Measurements from ENCODE around the gene PTBP3.

PTBP3 gene

DNA sequence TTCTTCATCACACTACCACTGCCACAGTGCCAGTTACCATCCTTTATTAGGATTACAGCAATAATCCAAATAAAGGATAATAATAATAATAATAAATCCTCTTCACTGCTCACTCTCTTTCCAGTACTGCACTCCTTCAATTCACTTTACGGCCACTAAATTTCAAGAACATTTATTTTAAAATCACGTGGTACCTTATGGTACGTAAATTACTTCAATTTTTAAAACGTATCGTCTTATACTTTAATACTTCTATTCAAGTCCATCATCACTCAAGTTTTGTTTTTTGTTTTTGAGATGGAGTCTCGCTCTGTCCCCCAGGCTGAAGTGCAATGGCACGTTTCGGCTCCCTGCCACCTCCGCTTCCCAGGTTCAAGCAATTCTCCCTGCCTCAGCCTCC, 36.5 kb downstream of the PTBP3 start:
- Histone ChIP-seq H2BK5ac (ENCODE audit: low read depth, low read length, poor library complexity, severe bottlenecking) (no peak overlapping the region), H3K23ac (ENCODE audit: low read length in 2 of 2) (no peak overlapping the region), H3K27me3 (ENCODE audit: control insufficient read depth in 1 of 2, insufficient read depth in 1 of 2, low read length in 2 of 2) (no peaks in the 10 kb centered on the region), H4K91ac (ENCODE audit: low read length) (no peak overlapping the region), H3K9me3 (ENCODE audit: control insufficient read depth, low read length) (no peaks in the 10 kb centered on the region), H3K4ac (ENCODE audit: low read depth in 1 of 2, low read length in 2 of 2) (no peak overlapping the region), H4K8ac (ENCODE audit: low read length) (no peak overlapping the region), H2AK5ac (ENCODE audit: low read length, severe bottlenecking) (no peak overlapping the region), H3K9ac (ENCODE audit: low read length) (no peak overlapping the region), H3K4me3 (ENCODE audit: insufficient read depth in 1 of 2, low read depth in 1 of 2, low read length in 2 of 2) (no peak overlapping the region), H3K36me3 (ENCODE audit: control insufficient read depth in 1 of 2, insufficient read depth in 2 of 2, low read depth in 1 of 2, low read length in 2 of 2) (peaks cover 10 to 41% of the 10 kb centered on the region in 2 experiments), H3K4me1 (ENCODE audit: control insufficient read depth, insufficient read depth, low read depth, low read length) (peaks cover 3% of the 10 kb centered on the region), H2BK15ac (ENCODE audit: low read depth, poor library complexity, severe bottlenecking) (no peak overlapping the region), H3K18ac (ENCODE audit: low read depth in 1 of 2, low read length in 2 of 2) (no peak overlapping the region), H3K27ac (ENCODE audit: low read length, poor library complexity, severe bottlenecking) (no peak overlapping the region), H3K4me2 (ENCODE audit: low read length, poor library complexity, severe bottlenecking) (no peak overlapping the region), H3K14ac (ENCODE audit: low read length in 2 of 2) (no peak overlapping the region), H2BK120ac (ENCODE audit: low read depth, low read length) (no peak overlapping the region), H2AFZ (ENCODE audit: low read depth, low read length) (no peak overlapping the region), H2BK12ac (ENCODE audit: low read length in 2 of 2) (no peak overlapping the region), H3K79me1 (replicated peaks; ENCODE audit: low read length, poor library complexity, severe bottlenecking) (peaks cover 4% of the 10 kb centered on the region)
- 89% methylated on average over 9 of the region's 9 CpGs for WGBS
- DNase-seq = no peak

DNA sequence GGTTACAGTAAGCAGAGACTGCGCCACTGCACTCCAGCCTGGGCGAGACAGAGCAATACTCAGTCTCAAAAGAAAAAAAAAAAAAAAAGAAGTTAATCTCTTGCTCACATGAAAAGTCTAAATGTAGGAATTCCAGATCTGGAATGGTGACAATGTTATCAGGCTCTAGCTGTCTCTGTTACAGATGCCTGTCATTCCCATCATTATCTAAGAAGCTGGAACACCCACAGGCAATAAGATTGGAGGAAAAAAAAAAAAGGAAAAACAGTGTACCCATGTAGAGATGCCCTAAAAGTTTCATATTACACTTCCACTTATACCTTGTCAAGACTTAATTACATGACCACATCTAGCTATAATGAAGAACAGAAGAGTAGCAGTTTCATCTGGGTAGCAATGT, 38.2 kb downstream of the PTBP3 start:
- Histone ChIP-seq H3K4me1 (ENCODE audit: control insufficient read depth, insufficient read depth, low read depth, low read length) (peaks cover 3% of the 10 kb centered on the region), H3K27me3 (ENCODE audit: control insufficient read depth in 1 of 2, insufficient read depth in 1 of 2, low read length in 2 of 2) (no peaks in the 10 kb centered on the region), H3K4me3 (ENCODE audit: insufficient read depth in 1 of 2, low read depth in 1 of 2, low read length in 2 of 2) (no peak overlapping the region), H2AFZ (ENCODE audit: low read depth, low read length) (no peak overlapping the region), H3K4ac (ENCODE audit: low read depth in 1 of 2, low read length in 2 of 2) (no peak overlapping the region), H3K9me3 (ENCODE audit: control insufficient read depth, low read length) (no peaks in the 10 kb centered on the region), H4K91ac (ENCODE audit: low read length) (no peak overlapping the region), H3K4me2 (ENCODE audit: low read length, poor library complexity, severe bottlenecking) (no peak overlapping the region), H3K36me3 (ENCODE audit: control insufficient read depth in 1 of 2, insufficient read depth in 2 of 2, low read depth in 1 of 2, low read length in 2 of 2) (peaks cover 10 to 48% of the 10 kb centered on the region in 2 experiments), H3K9ac (ENCODE audit: low read length) (no peak overlapping the region), H2BK120ac (ENCODE audit: low read depth, low read length) (no peak overlapping the region), H2BK12ac (ENCODE audit: low read length in 2 of 2) (no peak overlapping the region), H3K79me1 (replicated peaks; ENCODE audit: low read length, poor library complexity, severe bottlenecking) (peaks cover 6% of the 10 kb centered on the region), H3K18ac (ENCODE audit: low read depth in 1 of 2, low read length in 2 of 2) (no peak overlapping the region), H2AK5ac (ENCODE audit: low read length, severe bottlenecking) (no peak overlapping the region), H4K8ac (ENCODE audit: low read length) (no peak overlapping the region), H2BK5ac (ENCODE audit: low read depth, low read length, poor library complexity, severe bottlenecking) (no peak overlapping the region), H3K23ac (ENCODE audit: low read length in 2 of 2) (no peak overlapping the region), H3K27ac (ENCODE audit: low read length, poor library complexity, severe bottlenecking) (no peak overlapping the region), H2BK15ac (ENCODE audit: low read depth, poor library complexity, severe bottlenecking) (no peak overlapping the region), H3K14ac (ENCODE audit: low read length in 2 of 2) (no peak overlapping the region)
- DNase-seq = no peak
- WGBS = no CpG with 5 or more reads among the region's 2 CpGs

- H2BK15ac ChIP-seq (ENCODE audit: low read depth, poor library complexity, severe bottlenecking) = no peak overlapping the region
- no peak overlapping the region for H3K27ac ChIP-seq (ENCODE audit: low read length, poor library complexity, severe bottlenecking)
- H2BK5ac ChIP-seq (ENCODE audit: low read depth, low read length, poor library complexity, severe bottlenecking) = no peak overlapping the region
- no peak overlapping the region for H2BK120ac ChIP-seq (ENCODE audit: low read depth, low read length)
- H2AK5ac ChIP-seq (ENCODE audit: low read length, severe bottlenecking) = no peak overlapping the region
- H3K79me1 ChIP-seq (replicated peaks; ENCODE audit: low read length, poor library complexity, severe bottlenecking) = peaks cover 15% of the 10 kb centered on the region
- no peak overlapping the region for H4K8ac ChIP-seq (ENCODE audit: low read length)
- H3K9ac ChIP-seq (ENCODE audit: low read length) = no peak overlapping the region
- H3K18ac ChIP-seq (ENCODE audit: low read depth in 1 of 2, low read length in 2 of 2) = no peak overlapping the region
- H2AFZ ChIP-seq (ENCODE audit: low read depth, low read length) = no peak overlapping the region
- no peak overlapping the region for H3K23ac ChIP-seq (ENCODE audit: low read length in 2 of 2)
- H3K4me3 ChIP-seq (ENCODE audit: insufficient read depth in 1 of 2, low read depth in 1 of 2, low read length in 2 of 2) = no peak overlapping the region
- H3K27me3 ChIP-seq (ENCODE audit: control insufficient read depth in 1 of 2, insufficient read depth in 1 of 2, low read length in 2 of 2) = no peaks in the 10 kb centered on the region
- DNase-seq = no peak
- H4K91ac ChIP-seq (ENCODE audit: low read length) = no peak overlapping the region
- no peak overlapping the region for H2BK12ac ChIP-seq (ENCODE audit: low read length in 2 of 2)
- no peaks in the 10 kb centered on the region for H3K4me1 ChIP-seq (ENCODE audit: control insufficient read depth, insufficient read depth, low read depth, low read length)
- no peak overlapping the region for H3K4ac ChIP-seq (ENCODE audit: low read depth in 1 of 2, low read length in 2 of 2)
- peaks cover 11% of the 10 kb centered on the region for H3K9me3 ChIP-seq (ENCODE audit: control insufficient read depth, low read length)
- H3K14ac ChIP-seq (ENCODE audit: low read length in 2 of 2) = no peak overlapping the region
- H3K36me3 ChIP-seq (ENCODE audit: control insufficient read depth in 1 of 2, insufficient read depth in 2 of 2, low read depth in 1 of 2, low read length in 2 of 2) = peaks cover 11 to 49% of the 10 kb centered on the region in 2 experiments
- no peak overlapping the region for H3K4me2 ChIP-seq (ENCODE audit: low read length, poor library complexity, severe bottlenecking)
Observed at GRCh38 chr9:112288029-112288428, 45.4 kb downstream of the PTBP3 start.

DNA sequence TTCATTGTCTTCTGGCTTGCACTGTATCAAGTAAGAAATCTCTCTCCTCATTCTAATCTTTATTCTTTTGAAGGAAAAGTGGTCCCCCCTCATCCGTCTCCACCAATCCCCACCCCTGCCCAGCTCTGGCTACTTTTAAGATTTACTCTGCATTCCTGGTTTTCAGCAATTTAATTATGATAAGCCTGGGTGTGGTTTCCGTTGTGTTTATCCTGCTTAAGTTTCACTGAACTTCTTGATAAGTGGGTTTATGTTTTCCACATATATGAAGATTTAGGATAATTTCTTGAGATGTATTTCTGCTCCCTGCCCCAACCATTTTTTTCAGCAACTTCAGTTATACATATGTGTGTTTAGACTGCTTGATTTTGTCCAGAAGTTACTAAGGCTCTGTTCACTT, 46.5 kb downstream of the PTBP3 start:
- H2BK12ac ChIP-seq (ENCODE audit: low read length in 2 of 2) = no peak overlapping the region
- no CpG with 5 or more reads among the region's 2 CpGs for WGBS
- H3K36me3 ChIP-seq (ENCODE audit: control insufficient read depth in 1 of 2, insufficient read depth in 2 of 2, low read depth in 1 of 2, low read length in 2 of 2) = peaks cover 14 to 38% of the 10 kb centered on the region in 2 experiments

More for the DNA sequence above, 46.5 kb downstream of the PTBP3 start:
- Histone ChIP-seq H2AFZ (ENCODE audit: low read depth, low read length) (no peak overlapping the region), H3K27me3 (ENCODE audit: control insufficient read depth in 1 of 2, insufficient read depth in 1 of 2, low read length in 2 of 2) (no peaks in the 10 kb centered on the region), H2BK15ac (ENCODE audit: low read depth, poor library complexity, severe bottlenecking) (no peak overlapping the region), H3K9me3 (ENCODE audit: control insufficient read depth, low read length) (peaks cover 11% of the 10 kb centered on the region), H3K23ac (ENCODE audit: low read length in 2 of 2) (no peak overlapping the region), H4K91ac (ENCODE audit: low read length) (no peak overlapping the region), H2BK120ac (ENCODE audit: low read depth, low read length) (no peak overlapping the region), H3K4me3 (ENCODE audit: insufficient read depth in 1 of 2, low read depth in 1 of 2, low read length in 2 of 2) (no peak overlapping the region), H4K8ac (ENCODE audit: low read length) (no peak overlapping the region), H3K79me1 (replicated peaks; ENCODE audit: low read length, poor library complexity, severe bottlenecking) (peaks cover 19% of the 10 kb centered on the region), H2BK5ac (ENCODE audit: low read depth, low read length, poor library complexity, severe bottlenecking) (no peak overlapping the region), H3K14ac (ENCODE audit: low read length in 2 of 2) (no peak overlapping the region), H3K18ac (ENCODE audit: low read depth in 1 of 2, low read length in 2 of 2) (no peak overlapping the region), H3K4ac (ENCODE audit: low read depth in 1 of 2, low read length in 2 of 2) (no peak overlapping the region), H3K27ac (ENCODE audit: low read length, poor library complexity, severe bottlenecking) (no peak overlapping the region), H3K4me2 (ENCODE audit: low read length, poor library complexity, severe bottlenecking) (no peak overlapping the region), H3K4me1 (ENCODE audit: control insufficient read depth, insufficient read depth, low read depth, low read length) (no peaks in the 10 kb centered on the region), H3K9ac (ENCODE audit: low read length) (no peak overlapping the region), H2AK5ac (ENCODE audit: low read length, severe bottlenecking) (no peak overlapping the region)
- no peak for DNase-seq
